GM13976 (cell line): ENCODE measurements around the gene TCTN3.
"Not testable (repeated sequence)": the region's sequence is repeated elsewhere in the genome, so short reads cannot be mapped to it uniquely, and the experiment has no call there.

Experiments
- DNase-seq: peaks from one replicate; pipeline ENCODE4 v3.0.0; 2012; ENCODE audit warnings: low spot score
- CTCF ChIP-seq: IDR thresholded peaks from 2 replicates; pipeline ENCODE4 v1.5.1; 2012; ENCODE audit warnings: borderline replicate concordance, mild to moderate bottlenecking; ENCODE audit not compliant: insufficient read depth; ENCODE audit errors: extremely low read depth, missing control alignments, control extremely low read depth
- in situ Hi-C: fragments of 300-500 bp; cut with MboI; formaldehyde crosslinking; loops from one replicate; pipeline ENCODE4 v1.12.0; 2022; ENCODE audit warnings: low sequenced_read_pairs, mixed read lengths, inconsistent platforms; ENCODE audit not compliant: unreplicated experiment

The TCTN3 gene

GRCh38 chr10:95683966-95684365 is 9.8 kb downstream of the TCTN3 start:
- DNase-seq: no peak
- in situ Hi-C loops: no loop called here
- no peak for TF ChIP-seq CTCF

- in situ Hi-C loops: no loop called here
These were observed 18.2 kb downstream of the TCTN3 start for GRCh38 chr10:95675403-95676116.

GRCh38 chr10:95674643-95675042 is 19.1 kb downstream of the TCTN3 start:
- no peak for DNase-seq
- no peak for TF ChIP-seq CTCF
- in situ Hi-C loops: no loop called here

More at GRCh38 chr10:95675403-95676116, 18.2 kb downstream of the TCTN3 start:
- no peak for TF ChIP-seq CTCF
- DNase-seq: no peak

- DNase-seq, in situ Hi-C loops: not testable (repeated sequence)
These were observed 21.1 kb downstream of the TCTN3 start for GRCh38 chr10:95672641-95673040.

DNA sequence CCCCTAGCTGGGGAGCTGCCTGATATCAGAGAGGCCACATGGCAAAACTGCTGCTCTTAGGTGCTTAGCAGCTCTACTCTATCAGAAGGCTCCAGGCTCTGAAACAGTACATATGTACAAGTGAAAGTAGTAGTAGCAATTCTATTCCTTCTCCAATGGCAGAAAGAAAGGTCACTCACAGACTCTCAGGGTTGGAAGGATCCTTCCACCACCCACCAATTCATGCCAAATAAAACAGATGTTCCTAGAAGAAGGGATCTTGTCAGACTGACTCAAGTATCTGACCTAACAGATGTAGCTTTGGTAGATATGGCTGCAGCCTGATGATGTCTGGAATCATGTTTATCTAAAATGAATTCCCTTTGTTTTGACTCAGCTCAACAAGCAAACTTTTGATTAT is 29.2 kb downstream of the TCTN3 start:
- TF ChIP-seq CTCF: no peak
- DNase-seq: no peak
- in situ Hi-C loops: no loop called here

GRCh38 chr10:95663496-95663895 is 30.2 kb downstream of the TCTN3 start:
- TF ChIP-seq CTCF: no peak
- in situ Hi-C loops: no loop called here
- no peak for DNase-seq

DNA sequence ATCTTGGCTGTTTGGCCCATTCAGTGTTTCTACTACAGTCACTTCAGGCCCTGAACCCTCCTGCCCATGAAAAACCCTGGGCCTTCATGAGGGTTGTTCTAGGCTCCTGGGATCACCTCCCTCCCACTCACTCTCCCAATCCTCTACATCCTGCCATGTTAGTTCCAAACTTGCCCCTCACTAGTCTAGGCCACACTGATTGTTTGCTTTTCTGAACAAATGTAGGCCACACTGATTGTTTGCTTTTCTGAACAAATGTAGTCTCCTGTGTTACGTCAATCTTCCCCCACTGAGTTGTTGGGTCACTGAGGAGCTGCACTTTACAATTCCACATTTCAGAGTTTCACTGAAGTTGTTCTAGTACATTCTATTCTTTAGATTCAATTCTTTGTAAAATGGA is 31.9 kb downstream of the TCTN3 start:
- no peak for TF ChIP-seq CTCF
- DNase-seq: no peak
- in situ Hi-C loops: no loop called here
